OCI-LY7 (cell line): ENCODE results near the gene ANAPC16. TPM values are rescaled to one million over a fixed set of nuclear protein-coding genes. Genes with fewer than 3 reads are reported as not detected.

ENCODE experiments used
- Bru-seq: library from RNA; stranded (reverse); fragments of 400-500 nt; gene quantifications from one replicate; lab custom pipeline; 2021; lab: Mats Ljungman, UMichigan
- BruChase-seq, 2 experiments: library from RNA; stranded (reverse); fragments of 400-500 nt; gene quantifications; one replicate each; lab custom pipeline; 2021; lab: Mats Ljungman, UMichigan
- BruUV-seq: library from RNA; stranded (reverse); fragments of 400-500 nt; replicated peaks from 2 replicates; lab custom pipeline; 2021; lab: Mats Ljungman, UMichigan
- CTCF ChIA-PET: fragments of 300-600 bp; sonication (Branson Sonifier 250); formaldehyde crosslinking; loops from one replicate; lab custom pipeline; 2022; ENCODE audit warnings: antibody characterized with exemption; ENCODE audit not compliant: unreplicated experiment; lab: Charles Lee
- POLR2A ChIA-PET: fragments of 300-600 bp; sonication (Branson Sonifier 250); formaldehyde crosslinking; loops from one replicate; lab custom pipeline; 2022; ENCODE audit warnings: antibody characterized with exemption; lab: Charles Lee
- DNase-seq: peaks from one replicate; pipeline ENCODE4 v3.0.0-alpha.2; 2015; ENCODE audit warnings: low spot score
- H2AFZ ChIP-seq: fragments of 200-600 bp; sonication (generic), shearing (Covaris generic); 2 replicates; pipeline ENCODE4 v1.6.1; 2014; ENCODE audit warnings: mild to moderate bottlenecking, antibody characterized with exemption, low read length, moderate library complexity
- H3K27ac ChIP-seq: fragments of 200-600 bp; sonication (generic); 2 replicates; pipeline ENCODE4 v1.5.1; 2014; ENCODE audit warnings: mixed run types, low read depth, mild to moderate bottlenecking, moderate library complexity, low read length, inconsistent platforms; ENCODE audit not compliant: poor library complexity, severe bottlenecking
- H3K36me3 ChIP-seq: fragments of 200-600 bp; sonication (generic); 2 replicates; pipeline ENCODE4 v1.6.1; 2014; ENCODE audit warnings: mild to moderate bottlenecking, antibody characterized with exemption, low read length, moderate library complexity, mixed read lengths; ENCODE audit not compliant: insufficient read depth
- H3K4me1 ChIP-seq: fragments of 200-600 bp; sonication (generic); 2 replicates; pipeline ENCODE4 v1.5.1; 2014; ENCODE audit warnings: mild to moderate bottlenecking, low read length; ENCODE audit not compliant: insufficient read depth, poor library complexity, severe bottlenecking
- H3K4me2 ChIP-seq: fragments of 200-600 bp; sonication (generic); 2 replicates; pipeline ENCODE4 v1.6.1; 2014; ENCODE audit warnings: mild to moderate bottlenecking, low read length
- H3K4me3 ChIP-seq: fragments of 200-600 bp; sonication (generic); 2 replicates; pipeline ENCODE4 v1.5.1; 2014; ENCODE audit warnings: mild to moderate bottlenecking, low read depth, low read length; ENCODE audit not compliant: poor library complexity, severe bottlenecking
- H3K79me2 ChIP-seq: fragments of 200-600 bp; sonication (generic); 2 replicates; pipeline ENCODE4 v1.6.1; 2016; ENCODE audit warnings: low read depth, mild to moderate bottlenecking, low read length, moderate library complexity, mixed read lengths; ENCODE audit not compliant: insufficient read depth
- H3K9me2 ChIP-seq: fragments of 200-600 bp; sonication (generic); 2 replicates; pipeline ENCODE4 v1.6.1; 2016; ENCODE audit warnings: mild to moderate bottlenecking, low read length, mixed read lengths; ENCODE audit not compliant: insufficient read depth
- H3K9me3 ChIP-seq: fragments of 200-600 bp; sonication (generic); 2 replicates; pipeline ENCODE4 v1.6.1; 2014; ENCODE audit warnings: mild to moderate bottlenecking, mixed run types, low read length, mixed read lengths
- H4K20me1 ChIP-seq: fragments of 200-600 bp; sonication (generic); 2 replicates; pipeline ENCODE4 v1.6.1; 2014; ENCODE audit warnings: mild to moderate bottlenecking, antibody characterized with exemption, low read length, moderate library complexity, mixed read lengths; ENCODE audit not compliant: insufficient read depth
- EZH2phosphoT487 ChIP-seq: fragments of 200-600 bp; sonication (generic); IDR thresholded peaks from 2 replicates; pipeline ENCODE4 v1.6.1; 2018; ENCODE audit warnings: low read depth, borderline replicate concordance, mild to moderate bottlenecking, mixed run types, antibody characterized with exemption, low read length, moderate library complexity, mixed read lengths
- intact Hi-C: fragments of 100-400 bp; cut with micrococcal nuclease; formaldehyde crosslinking; loops from one replicate; pipeline ENCODE4 v1.10.0; 2022; ENCODE audit not compliant: unreplicated experiment
- long read RNA-seq: library from polyadenylated mRNA; stranded (forward); transcript quantifications from one replicate; pipeline ENCODE4 v2.0.0, GENCODE V29; 2022
- total RNA-seq, 2 experiments: library from RNA; depleted of rRNA in 1 of 2; stranded (reverse); fragments of >200 nt in 1 of 2; shearing (Covaris generic) in 1 of 2; gene quantifications; 2 replicates each; pipeline ENCODE4 v1.2.3, GENCODE V29; 2014 to 2022
- TF ChIP-seq, protein P1 (sequence below): fragments of 200-600 bp; sonication (generic); conservative IDR thresholded peaks from 2 replicates; pipeline ENCODE4 v1.5.1; 2014; ENCODE audit warnings: mild to moderate bottlenecking, antibody characterized with exemption, low read length, moderate library complexity, mixed read lengths

Gene ANAPC16
- total RNA-seq (2014; rRNA removed; shearing (Covaris generic)): 48.4 and 68.0 TPM in 2 replicates
- total RNA-seq (2022): 84.7 and 92.8 TPM in 2 replicates
- Bru-seq, nascent RNA: percentile 81 among the genes with signal in this experiment
- BruChase-seq, experiment 1, labeled RNA remaining after a 6-hour chase: percentile 93 among the genes with signal in this experiment
- BruChase-seq, experiment 2, labeled RNA remaining after a 2-hour chase: percentile 92 among the genes with signal in this experiment
- long read RNA-seq, transcript ANAPC16-205 (5 exons, 3,567 nt): minor isoform, 73 of 312 reads
- long read RNA-seq, transcript ANAPC16-203 (3 exons, 734 nt): minor isoform, 6 of 312 reads
- long read RNA-seq, transcript ANAPC16-201 (4 exons, 3,195 nt): major isoform, 90 of 312 reads
- long read RNA-seq, partial matches to known transcripts: 26 of 312 reads
- long read RNA-seq, other reads (novel, unspliced or antisense): 115 of 312 reads

DNA sequence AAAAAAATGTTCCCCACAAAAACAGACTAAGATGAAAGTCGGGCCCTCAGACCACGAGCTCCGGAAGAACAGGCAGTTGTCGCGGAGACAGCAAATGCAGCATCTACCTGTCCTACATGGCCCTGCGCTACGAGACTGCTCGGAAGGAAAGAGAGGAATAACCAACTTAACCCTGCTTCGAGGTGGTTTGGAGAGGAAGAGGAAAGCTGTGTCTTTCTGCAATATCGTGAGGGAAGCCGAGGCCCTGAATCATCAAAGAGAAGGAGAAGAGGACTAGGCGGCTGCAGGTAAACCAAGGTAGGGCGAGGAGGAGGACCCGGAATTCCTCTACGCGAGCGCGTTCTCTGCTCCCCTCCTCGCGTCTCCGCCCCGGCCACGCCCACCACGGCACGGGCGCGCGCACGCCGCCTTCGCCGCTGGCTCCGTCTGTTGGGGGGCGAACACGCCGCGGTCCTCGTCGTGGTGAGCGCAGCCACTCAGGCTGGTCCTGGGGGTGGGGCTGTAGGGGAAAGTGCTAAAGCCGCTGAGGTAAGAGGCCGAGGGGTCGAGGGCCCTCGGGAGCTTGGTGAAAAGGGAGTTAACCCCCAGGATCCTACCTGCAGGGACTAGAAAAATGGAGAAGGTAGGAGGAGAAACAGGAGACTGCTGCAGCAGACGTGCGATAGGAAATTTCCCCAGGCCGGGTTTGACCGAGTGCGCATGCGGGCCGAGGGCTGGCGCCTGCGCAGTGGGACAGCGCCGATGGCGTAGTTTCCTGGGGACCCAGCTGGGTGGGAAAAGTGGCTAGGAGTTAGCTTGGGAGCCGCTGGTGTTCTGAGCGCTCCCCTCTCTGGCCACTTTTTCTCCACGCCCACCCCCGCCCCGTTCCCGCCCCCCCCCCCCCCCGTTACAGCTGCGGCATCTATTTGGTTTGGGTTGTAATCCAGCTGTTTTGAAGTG, at the start of gene ANAPC16, which contains the start of gene ASCC1:
Gene ANAPC16, plus strand, starts transcription at position 402 of the 939 bp plus-strand sequence. CDS start 7,903 bp downstream, outside the sequence.
Gene ASCC1, minus strand, starts transcription at position 666 of the 939 bp plus-strand sequence. CDS start 2,978 bp downstream, outside the sequence.
- peaks cover 12% of the 10 kb centered on the region; the same call in 1 of the 2 replicates for H4K20me1 ChIP-seq
- peak within 1 kb of the TSS; percentile 63 for H2AFZ ChIP-seq
- H3K4me2 ChIP-seq: peak within 1 kb of the TSS; percentile 96
- H3K4me3 ChIP-seq: peak within 1 kb of the TSS; percentile 82
- no TSS peak for BruUV-seq
- ChIA-PET CTCF (interaction anchor here (1.0 kb wide), 1 partner anchor 121 kb away, joined by 3 read pairs; no protein-coding TSS in a partner anchor), POLR2A (interaction anchor here (0.6 to 3.5 kb wide), 10 partner anchors 8 to 116 kb away, joined by 3 to 9 read pairs (median 4); no protein-coding TSS in a partner anchor)
- peak within 1 kb of the TSS; percentile 86 for H3K27ac ChIP-seq
- no peaks in the 10 kb centered on the region for H3K9me2 ChIP-seq
- DNase-seq: peak; percentile 94
- H3K36me3 ChIP-seq: peaks cover 18% of the 10 kb centered on the region
- no peaks in the 10 kb centered on the region for H3K9me3 ChIP-seq
- TF ChIP-seq EZH2phosphoT487: no peak
- TF ChIP-seq, protein P1, sequence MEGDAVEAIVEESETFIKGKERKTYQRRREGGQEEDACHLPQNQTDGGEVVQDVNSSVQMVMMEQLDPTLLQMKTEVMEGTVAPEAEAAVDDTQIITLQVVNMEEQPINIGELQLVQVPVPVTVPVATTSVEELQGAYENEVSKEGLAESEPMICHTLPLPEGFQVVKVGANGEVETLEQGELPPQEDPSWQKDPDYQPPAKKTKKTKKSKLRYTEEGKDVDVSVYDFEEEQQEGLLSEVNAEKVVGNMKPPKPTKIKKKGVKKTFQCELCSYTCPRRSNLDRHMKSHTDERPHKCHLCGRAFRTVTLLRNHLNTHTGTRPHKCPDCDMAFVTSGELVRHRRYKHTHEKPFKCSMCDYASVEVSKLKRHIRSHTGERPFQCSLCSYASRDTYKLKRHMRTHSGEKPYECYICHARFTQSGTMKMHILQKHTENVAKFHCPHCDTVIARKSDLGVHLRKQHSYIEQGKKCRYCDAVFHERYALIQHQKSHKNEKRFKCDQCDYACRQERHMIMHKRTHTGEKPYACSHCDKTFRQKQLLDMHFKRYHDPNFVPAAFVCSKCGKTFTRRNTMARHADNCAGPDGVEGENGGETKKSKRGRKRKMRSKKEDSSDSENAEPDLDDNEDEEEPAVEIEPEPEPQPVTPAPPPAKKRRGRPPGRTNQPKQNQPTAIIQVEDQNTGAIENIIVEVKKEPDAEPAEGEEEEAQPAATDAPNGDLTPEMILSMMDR: no peak
- peaks cover 58% of the 10 kb centered on the region for H3K79me2 ChIP-seq
- H3K4me1 ChIP-seq: peaks cover 39% of the 10 kb centered on the region
- intact Hi-C loops: loop anchor here (2.0 kb wide), 3 partner anchors 57 to 119 kb away; partner anchors contain the start of gene DDIT4

DNA sequence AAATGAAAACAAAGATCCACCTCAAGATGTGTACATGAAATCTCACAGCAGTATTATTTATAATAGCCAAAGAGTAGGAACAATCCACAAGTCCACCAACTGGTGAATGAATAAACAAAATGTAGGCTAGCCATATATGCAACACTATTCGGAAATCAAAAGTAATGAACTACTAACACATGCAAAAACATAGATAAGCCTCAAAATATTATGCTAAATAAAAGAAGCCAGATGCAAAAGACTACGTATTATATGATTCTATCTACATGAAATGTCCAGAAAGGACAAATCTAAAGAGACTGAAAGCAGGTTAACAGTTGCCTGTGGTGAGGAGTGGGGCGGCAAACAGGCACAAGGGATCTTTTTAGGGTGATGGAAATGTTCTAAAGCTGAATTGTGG, 48.7 kb upstream of the ANAPC16 start:
- H3K9me3 ChIP-seq: no peaks in the 10 kb centered on the region
- H3K4me1 ChIP-seq: no peaks in the 10 kb centered on the region
- ChIA-PET POLR2A (interaction anchor here (0.5 to 1.0 kb wide), 2 partner anchors 50 to 150 kb away, joined by 3 read pairs; no protein-coding TSS in a partner anchor), CTCF (no interaction called here)
- no TSS peak for BruUV-seq
- H3K79me2 ChIP-seq: no peaks in the 10 kb centered on the region
- H3K36me3 ChIP-seq: no peaks in the 10 kb centered on the region; the same call in 1 of the 2 replicates
- no peak for TF ChIP-seq EZH2phosphoT487
- no peak for DNase-seq
- H3K4me3 ChIP-seq: no peak overlapping the region
- intact Hi-C loops: no loop called here
- no peaks in the 10 kb centered on the region for H4K20me1 ChIP-seq
- no peaks in the 10 kb centered on the region for H3K9me2 ChIP-seq
- no peak overlapping the region for H3K27ac ChIP-seq
- no peak overlapping the region for H3K4me2 ChIP-seq
- no peak overlapping the region for H2AFZ ChIP-seq

DNA sequence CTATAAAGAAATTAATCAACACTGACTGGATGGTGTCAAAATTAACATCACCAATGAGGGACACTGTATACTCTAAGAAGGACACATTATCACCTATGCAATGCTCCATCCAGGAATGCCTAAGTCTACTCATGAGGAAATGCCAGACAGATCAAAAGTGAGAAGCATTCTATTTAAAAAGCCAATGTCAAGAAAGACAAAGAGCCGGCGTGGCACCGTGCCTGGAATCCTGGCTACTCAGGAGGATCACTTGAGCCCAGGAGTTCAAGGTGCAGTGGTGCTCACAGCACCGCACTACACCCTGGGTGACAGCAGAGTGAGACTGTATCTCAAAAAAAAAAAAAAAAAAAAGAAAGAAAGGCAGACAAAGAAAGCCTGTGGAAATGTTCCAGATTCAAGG, 45.5 kb upstream of the ANAPC16 start:
- H3K9me3 ChIP-seq: no peaks in the 10 kb centered on the region
- no peak for TF ChIP-seq EZH2phosphoT487
- TF ChIP-seq, protein P1: no peak
- intact Hi-C loops: no loop called here
- no peak overlapping the region for H3K4me3 ChIP-seq
- ChIA-PET CTCF (no interaction called here), POLR2A (no interaction called here)
- H3K4me1 ChIP-seq: peaks cover 17% of the 10 kb centered on the region
- no peak overlapping the region for H3K27ac ChIP-seq
- no peaks in the 10 kb centered on the region for H3K9me2 ChIP-seq
- no TSS peak for BruUV-seq
- H4K20me1 ChIP-seq: no peaks in the 10 kb centered on the region
- no peaks in the 10 kb centered on the region for H3K79me2 ChIP-seq
- H2AFZ ChIP-seq: no peak overlapping the region
- no peak for DNase-seq
- H3K4me2 ChIP-seq: no peak overlapping the region
- no peaks in the 10 kb centered on the region for H3K36me3 ChIP-seq
